DLD1 (cell line): ENCODE results near the gene NOC2L.
"Not testable (repeated sequence)": the region's sequence is repeated elsewhere in the genome, so short reads cannot be mapped to it uniquely, and the experiment has no call there.

ENCODE experiments used
- in situ Hi-C: cut with HindIII; loops from 2 replicates; pipeline ENCODE4 v1.10.0; 2017; ENCODE audit warnings: low sequenced_read_pairs

The NOC2L gene

DNA sequence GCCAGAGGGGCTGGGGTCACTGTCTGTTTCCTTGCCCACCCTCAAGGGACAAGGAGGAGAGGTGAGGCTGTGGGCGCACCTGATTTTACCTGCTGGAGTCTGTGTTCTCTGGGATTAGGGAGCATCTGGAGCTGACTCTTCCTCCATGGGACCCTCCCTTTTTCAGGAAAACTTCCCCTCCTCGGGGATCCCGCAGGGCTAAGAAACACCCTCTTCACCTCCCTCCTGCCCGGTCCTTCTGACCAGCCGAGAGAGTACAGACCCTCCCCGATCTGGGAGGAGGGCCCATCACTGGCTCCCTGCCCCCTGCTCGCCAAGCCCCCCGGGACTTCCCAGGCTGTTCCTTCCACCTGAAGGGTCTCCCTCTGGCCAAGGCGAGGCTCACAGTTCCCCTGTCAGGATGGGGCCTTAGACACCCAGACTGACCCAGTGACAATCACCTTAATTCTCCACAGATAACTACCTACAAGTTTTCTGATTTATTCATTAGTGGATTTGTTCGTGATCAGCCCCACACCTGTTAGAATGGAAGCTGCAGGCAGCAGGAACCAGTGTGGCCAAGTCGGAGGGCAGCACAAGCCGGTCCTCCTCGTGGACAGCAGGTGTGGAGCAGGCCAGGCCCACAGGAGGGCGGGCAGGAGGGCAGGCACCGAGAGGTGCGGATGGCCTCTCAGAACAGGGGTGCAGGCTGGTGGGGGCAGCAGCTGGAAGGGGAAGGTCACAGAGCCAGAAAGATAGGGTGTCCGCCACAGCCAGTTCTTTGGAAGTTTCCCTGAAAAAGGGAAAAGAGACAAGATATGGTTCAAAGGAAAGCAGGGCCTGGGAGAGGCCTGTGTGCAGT is 51.2 kb downstream of the NOC2L start:
- in situ Hi-C loops: no loop called here

DNA sequence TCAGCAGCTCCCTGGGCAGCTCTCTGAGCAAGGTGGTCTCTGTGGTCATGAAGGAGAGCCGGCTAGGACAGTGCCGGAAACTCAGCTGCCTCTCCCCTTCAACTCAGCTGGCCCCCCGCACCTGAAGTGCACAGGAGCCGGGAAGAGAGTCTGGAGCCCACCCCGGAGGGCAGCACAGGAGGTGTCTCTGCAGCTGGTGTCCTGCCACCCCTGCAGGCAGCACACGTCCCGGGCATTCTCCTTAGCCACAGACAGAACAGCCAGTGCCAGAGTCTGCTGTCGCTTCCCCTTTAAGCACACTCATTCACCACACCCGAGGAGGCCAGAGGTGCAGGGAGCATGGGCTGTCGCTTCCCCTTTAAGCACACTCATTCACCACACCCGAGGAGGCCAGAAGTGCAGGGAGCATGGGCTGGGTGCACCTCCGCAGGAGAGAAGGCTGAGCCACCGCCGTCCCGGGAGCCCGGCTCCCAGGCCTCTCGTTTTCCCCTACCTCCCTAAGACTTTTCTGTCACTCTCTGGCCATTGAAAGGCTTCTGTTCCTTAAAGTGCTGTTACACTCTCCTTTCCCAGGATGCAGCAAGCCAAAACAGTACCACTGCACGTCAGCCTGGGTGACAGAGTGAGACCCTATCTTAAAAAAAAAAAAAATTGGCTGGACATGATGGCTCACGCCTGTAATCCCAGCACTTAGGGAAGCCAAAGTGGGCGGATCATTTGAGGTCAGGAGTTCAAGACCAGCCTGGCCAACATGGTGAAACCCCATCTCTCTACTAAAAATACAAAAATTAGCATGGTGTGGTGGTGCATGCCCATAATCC is 52.2 kb downstream of the NOC2L start:
- in situ Hi-C loops: no loop called here

- in situ Hi-C loops: no loop called here
Observed at GRCh38 chr1:905811-906599, 53.1 kb downstream of the NOC2L start.

- in situ Hi-C loops: no loop called here
Observed at GRCh38 chr1:905071-905749, 53.8 kb downstream of the NOC2L start.

GRCh38 chr1:904310-904950 is 54.6 kb downstream of the NOC2L start:
- in situ Hi-C loops: no loop called here

DNA sequence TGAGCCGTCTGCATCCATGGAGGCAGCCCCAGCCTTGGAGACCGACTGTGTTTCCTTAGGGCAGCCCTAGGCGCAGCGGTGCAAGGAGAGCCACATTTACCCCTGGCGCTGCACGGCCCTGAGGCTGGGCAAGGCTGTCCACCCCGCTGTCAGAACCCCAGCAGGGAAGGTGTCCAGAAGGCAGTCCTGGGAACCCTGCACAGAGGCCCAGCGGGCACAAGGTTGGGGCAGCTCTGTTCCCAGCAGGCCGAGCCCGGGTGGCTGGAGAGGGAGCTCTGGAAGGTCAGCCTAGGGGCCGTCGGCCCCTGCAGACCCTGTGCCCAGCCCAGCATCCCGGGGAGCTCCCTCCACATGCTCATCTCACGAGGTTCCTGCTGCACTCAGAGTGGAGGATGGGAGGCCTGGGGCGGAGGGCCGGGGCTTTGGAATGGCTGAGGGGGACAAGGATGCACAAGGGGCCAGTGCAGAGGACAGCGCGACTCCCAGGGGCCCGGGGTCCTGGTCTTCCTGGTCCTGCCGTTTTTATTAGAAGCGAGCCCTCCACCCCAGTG is 55.3 kb downstream of the NOC2L start:
- in situ Hi-C loops: no loop called here

GRCh38 chr1:903305-903704 is 55.8 kb downstream of the NOC2L start:
- in situ Hi-C loops: no loop called here

GRCh38 chr1:902802-903201 is 56.3 kb downstream of the NOC2L start:
- in situ Hi-C loops: no loop called here

- in situ Hi-C loops: no loop called here
Observed at GRCh38 chr1:901108-901859, 57.8 kb downstream of the NOC2L start.

DNA sequence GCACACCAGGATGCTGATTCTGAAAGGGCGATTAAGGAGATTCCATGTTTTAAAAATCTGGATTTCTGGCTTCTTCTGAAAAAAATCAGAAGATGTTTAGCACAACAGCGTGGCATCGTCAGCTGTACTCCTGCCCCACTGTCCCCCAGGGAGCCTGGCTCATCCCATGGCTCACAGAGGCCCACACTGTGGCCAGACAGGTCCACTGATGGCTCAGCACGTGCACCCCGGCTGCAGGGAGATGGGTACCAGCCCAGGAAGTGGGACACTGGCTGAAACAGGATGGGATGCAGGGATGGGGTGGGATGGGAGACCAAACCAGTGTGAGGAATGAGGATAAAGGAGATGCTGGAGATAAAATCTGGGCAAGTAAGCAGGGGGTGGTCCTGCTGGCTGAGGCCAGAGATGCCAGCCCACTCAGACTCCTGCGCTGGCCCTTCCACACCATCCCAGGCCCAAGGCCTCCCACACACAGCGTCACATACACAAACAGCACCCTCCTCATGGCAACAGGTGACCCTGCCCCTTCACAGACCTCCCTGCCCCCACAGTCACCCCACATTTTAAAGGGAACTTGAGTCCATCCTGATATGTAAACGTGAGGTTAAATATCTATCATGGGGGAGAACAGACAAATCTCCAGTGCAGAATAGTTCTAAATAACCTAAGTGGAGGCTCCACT is 59.3 kb downstream of the NOC2L start:
- in situ Hi-C loops: no loop called here

GRCh38 chr1:897951-898350 is 61.1 kb downstream of the NOC2L start:
- in situ Hi-C loops: not testable (repeated sequence)

DNA sequence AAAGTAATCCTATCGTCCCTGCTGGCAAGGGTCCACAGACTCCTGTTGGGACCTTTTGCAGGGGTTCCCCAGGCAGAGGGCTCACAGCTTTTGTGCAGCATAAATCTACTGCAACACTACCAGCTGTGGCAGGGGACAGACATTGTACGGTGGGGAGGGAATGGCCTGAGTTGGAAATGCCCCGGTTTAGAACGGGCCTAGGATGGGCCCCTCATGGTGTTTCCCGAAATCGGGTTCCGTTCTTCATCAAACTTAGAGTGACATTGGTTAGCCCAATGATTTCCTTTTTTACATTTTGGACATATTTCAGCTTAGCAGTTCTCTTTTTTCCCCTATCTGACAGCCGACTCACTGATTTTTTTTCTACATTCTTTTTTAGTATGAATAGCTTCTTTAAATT is 61.8 kb downstream of the NOC2L start:
- in situ Hi-C loops: no loop called here
